ENCODE measurements around the gene CILP2.

- no peak for TF ChIP-seq RAD21 (IDR thresholded peaks at IDR 0.05)
- no peak for TF ChIP-seq CTCF (IDR thresholded peaks at IDR 0.05; ENCODE audit: low read depth, low read length, missing input control)
- TF ChIP-seq SP1 (IDR thresholded peaks at IDR 0.05) = no peak
- TF ChIP-seq MAX (IDR thresholded peaks at IDR 0.05) = no peak
- no peak for TF ChIP-seq JUND (IDR thresholded peaks at IDR 0.05)
- no peak for TF ChIP-seq REST (IDR thresholded peaks at IDR 0.05)
- no peak for TF ChIP-seq EGR1 (IDR thresholded peaks at IDR 0.05; ENCODE audit: low read depth in 2 of 2)
- no peak for TF ChIP-seq YY1 (IDR thresholded peaks at IDR 0.05)
- TF ChIP-seq TAF1 (conservative IDR thresholded peaks at IDR 0.05) = no peak
- TF ChIP-seq RXRA (IDR thresholded peaks at IDR 0.05) = no peak
- TF ChIP-seq FOXA2 (IDR thresholded peaks at IDR 0.05) = no peak
- TF ChIP-seq ZBTB33 (IDR thresholded peaks at IDR 0.05) = no peak
Measured at GRCh38 chr19:19534556-19535265, 3.4 kb upstream of the CILP2 start.

Measured in liver (tissue), 3 donors.